ENCODE measurements around the gene CALCOCO1.

CALCOCO1 gene

DNA sequence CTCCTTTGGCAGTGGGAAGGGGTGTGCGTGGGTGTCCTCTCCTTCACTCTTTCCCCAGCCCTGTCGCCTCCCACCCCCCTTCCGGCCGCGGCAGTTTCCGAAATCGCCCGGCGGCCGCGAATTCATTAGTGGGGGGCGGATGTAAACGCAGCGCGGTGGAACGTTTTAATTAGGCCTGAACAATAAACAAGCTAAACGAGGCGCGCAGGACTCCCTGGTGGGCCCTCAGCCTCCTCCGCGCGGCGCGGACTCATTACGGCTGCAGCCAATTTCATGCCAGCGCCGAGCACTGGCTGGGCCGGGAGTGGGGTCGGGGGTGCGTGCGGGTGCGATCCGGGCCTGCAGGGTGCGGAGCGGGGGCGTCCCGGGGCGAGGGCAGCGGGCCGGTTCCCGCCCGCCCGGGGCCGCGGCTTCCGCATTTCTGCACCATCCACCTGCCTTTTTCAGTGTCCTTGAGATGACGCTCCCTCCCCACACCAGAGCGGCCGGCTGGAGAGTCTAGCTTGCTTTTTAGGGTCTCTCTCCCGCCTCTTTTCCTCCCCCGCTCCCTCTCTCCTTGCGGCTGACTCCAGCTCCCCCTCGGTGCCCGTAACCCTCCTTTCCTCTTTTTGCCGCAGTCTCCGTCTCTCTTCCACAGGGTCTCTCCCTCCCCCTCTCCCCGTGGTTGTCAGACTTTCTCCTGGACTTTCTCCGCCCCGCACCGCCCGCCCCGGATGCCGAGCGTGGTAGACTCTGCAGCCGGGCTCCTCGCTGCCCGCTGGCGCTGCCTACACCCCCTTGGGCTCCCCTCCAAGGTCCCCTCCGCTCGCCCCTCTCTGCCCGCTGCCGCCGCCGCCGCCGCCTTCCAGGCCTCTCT is 24.3 kb upstream of the CALCOCO1 start, which contains the start of gene CISTR:
Gene CISTR, minus strand, starts transcription at position 644 of the 856 bp plus-strand sequence.
- peak; percentile 40 for DNase-seq

DNA sequence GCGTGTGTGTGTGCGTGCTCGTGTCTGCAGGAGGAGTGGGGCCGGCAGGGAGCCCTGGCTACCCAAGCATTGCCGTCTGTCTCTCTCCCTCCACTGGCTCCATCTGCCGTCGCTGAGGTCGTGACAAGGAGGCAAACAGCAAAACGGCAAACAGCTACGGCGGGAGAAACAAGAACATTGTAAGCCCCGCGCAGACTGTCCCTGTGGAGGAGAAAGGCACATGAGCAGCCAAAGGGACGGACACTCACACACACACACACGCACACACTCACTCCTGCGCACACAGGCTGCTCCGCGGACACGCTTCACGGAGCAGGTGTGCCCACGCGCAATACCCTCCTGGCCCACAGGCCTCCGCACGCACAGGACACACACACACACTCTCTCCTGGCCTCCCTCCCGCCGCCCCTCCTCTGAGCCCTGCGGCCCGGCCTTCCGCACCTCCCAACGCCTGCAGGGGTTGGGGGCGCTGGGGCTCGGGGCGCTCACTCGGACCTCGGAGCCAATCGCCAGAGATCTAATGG is 23.6 kb upstream of the CALCOCO1 start:
- no peak for DNase-seq

DNA sequence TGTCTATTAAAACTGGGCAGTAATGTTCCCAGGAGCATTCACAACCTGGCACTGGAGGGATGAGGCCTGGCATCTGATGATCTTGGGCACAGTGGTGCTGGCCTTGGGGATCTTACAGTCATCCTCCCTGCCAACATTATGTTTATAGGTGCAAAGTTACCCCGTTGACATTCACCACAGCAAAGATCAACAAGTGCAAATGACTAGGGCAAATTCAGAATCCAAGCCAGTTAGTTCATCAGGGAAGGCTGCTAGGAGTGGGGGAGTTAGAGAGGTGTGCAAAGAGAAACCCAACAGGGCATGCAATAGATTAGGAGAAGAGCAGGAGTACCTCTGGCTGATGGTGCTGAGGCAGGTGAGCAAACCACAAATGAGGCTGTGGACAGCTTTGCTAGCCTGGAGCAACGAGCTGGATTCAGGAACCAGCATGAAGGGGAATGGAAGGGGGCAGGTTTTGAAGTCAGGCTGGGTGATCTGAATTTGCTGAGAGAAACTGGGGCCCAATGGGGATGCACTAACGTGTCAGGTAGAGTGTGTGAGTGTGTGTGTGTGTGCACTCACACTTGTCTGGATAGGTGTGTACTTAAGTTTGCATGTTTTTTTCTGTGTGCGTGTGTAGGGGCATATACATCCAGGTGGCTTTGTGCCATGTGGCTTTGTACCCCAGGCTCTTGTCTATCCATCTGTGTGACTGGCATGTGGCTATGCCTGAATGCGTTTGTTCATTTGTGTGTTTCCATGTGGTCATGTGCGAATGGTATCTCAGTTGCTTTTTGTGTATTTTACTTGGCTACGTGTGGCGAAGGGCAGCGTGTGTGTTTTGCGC is 22.9 kb upstream of the CALCOCO1 start:
- no peak for DNase-seq

DNA sequence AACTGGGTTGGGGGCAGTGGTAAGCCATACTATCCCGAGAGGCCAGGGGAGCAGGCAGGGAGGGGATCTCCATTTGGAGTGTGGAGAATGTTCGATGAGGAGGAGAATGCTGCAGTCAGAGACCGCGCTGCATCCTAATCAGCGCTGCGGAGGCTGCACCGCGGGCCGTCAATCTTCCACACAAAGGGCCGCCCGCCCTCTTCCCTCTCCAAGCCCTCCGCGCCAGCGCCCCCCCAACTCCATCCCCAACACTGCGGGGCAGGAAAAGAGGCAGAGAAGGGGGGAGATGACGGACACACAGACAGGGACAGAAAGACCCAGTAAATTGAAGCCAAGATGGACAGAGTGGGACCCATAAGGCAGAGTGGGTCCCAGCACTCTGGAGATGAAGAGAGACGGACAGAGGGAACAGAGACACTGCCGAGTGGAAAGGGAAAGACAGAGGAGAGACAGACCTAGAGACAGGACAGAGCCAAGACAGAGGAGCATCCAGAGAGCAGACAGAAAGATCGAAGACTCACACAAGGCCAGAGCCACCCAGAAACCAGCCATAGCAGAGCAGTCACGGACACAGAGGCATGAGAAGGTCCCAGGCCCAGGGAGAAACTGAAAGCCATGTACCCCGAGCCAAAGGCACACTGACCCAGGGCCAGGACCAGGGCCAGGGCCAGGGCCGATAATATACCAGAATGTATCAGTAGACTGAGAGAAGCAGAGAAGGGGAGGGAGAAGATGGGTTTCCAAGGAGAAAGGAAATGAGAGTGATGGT is 21.0 kb upstream of the CALCOCO1 start:
- no peak for DNase-seq

DNA sequence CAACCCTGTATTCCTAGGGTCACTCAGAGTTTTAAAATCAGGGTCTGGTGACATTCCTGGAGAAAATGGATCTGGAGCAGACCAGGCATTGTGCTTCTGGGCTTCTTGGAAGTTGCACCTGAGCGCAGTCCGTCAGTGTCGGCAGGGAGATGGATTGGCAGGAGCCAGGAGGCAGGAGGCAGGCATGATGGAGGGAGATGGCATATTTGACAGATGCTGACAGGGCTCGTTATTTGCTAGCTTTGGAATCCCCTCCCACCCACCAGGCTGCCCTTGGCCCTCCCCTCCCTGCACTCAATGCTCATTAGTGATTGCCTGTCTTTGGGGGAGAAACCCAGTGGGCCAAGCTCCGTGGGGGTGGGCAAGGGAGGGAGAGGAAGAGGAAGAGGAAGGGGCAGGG is 19.8 kb upstream of the CALCOCO1 start:
- DNase-seq: no peak

- peak; percentile 88 for DNase-seq
Observed at GRCh38 chr12:53746592-53747092, 19.4 kb upstream of the CALCOCO1 start.

- DNase-seq: no peak
Observed at GRCh38 chr12:53744751-53745150, 17.5 kb upstream of the CALCOCO1 start.

- no peak for DNase-seq
Observed at GRCh38 chr12:53744130-53744441, 16.8 kb upstream of the CALCOCO1 start.

DNA sequence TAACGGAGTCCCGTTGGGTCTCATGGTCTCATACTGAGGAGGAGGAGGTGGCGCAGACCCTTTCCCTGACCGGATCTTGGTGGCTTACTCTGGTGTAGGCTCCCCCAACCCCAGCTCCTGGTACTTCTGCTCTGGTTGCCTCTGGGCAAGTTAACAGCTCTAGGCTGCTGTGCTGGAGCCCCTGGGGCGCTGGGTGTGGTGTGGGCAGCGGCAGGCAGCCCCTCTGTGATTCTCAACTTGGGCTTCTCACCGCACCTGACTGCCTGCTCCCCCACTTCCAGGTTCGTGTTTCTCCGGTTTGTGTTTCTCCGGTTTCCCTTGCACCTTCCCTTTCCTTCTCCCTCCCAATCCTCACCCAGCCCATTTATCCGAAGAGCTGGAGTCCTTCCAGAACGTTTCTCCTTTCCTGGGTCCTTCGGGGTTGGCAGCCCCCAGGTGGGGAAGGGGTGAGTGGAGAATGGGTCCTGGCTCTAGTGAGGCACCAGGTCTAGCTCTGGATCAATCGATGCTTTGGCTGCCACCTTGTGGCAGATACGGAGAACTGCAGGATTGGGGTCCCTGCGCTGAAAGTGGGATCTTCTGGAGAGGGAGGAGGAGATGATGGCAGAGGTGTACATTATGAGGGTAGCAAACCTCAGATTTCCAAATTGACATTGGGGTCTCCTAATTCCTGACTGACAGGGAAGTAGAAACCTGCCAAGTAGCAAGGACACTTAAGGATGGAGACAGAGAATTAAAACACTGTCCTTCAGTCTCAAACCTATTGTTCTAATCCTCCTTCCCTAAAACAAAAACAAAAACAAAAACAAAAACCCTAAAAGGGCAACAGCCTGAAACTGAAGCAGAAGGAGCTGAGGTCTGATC is 16.2 kb upstream of the CALCOCO1 start:
- DNase-seq: peak; percentile 76

- DNase-seq: no peak
Observed at GRCh38 chr12:53740130-53740491, 12.9 kb upstream of the CALCOCO1 start.

DNA sequence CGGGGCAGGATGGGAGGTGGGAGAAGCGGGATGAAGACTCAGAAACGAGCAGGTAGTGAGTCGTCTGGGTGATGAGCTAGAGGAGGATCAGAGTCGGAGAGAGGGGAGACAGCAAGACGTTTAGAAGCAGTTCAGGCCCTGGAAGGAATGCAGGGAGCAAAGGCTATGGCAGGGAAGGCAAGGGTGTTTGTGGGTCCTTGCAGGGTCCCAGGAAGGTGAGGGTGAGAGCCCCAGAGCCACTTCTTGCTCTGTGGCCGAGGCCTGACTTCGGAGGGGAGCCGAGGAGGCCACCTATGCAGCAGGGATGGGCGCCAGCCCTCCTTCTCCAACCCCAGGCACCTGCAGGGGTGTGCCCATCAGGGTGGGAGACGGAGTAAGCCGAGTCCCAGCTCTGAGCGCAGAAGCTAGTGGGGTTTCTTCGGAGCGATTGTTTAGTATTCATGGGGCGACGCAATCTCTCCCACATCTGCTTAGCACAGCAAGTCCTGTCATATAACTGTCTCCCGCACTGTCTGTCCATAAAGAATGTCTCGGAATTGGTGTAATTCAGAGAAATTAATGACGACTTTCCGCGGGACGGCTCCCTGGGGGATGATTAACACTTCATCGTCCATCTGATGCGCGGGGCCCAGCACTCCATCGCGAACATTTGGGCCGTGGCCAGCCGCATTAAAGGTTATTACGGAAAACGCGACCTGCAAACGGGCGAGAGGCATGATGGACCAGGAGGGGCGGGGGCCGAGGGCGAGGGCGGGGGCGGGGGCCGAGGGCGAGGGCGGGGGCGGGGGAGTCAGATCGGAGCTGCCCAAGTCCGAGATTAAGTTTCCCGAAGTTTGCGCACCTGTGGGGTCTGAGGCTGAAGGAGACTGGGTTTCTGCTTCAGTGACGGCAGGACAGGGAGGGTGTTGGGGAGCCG is 12.2 kb upstream of the CALCOCO1 start:
- DNase-seq: no peak

GRCh38 chr12:53738406-53739213 is 11.4 kb upstream of the CALCOCO1 start:
- peak; percentile 44 for DNase-seq

DNA sequence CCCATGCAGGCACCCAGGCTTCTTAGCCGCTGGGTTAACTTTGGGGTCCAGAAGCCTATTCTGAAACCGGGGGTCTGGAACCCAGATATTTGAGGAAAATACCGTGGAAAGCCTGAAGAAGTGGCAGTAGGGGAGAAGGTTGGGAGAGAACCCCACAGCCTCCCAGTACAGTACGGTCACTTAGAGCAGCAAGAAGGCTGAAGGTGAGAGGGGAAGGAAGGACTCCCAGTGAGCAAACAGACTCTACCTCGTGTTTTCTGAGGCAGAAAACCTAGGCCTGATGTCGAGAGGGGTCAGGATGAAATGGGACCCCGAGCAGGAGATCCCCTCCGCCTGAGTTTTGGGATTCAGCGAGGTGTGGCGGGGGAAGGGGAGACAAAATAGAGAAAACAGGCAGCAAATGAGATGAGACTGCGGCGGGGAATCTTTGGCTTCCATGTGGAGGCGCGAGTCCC is 10.7 kb upstream of the CALCOCO1 start:
- no peak for DNase-seq

GRCh38 chr12:53737093-53737808 is 10.0 kb upstream of the CALCOCO1 start:
- DNase-seq: no peak

DNA sequence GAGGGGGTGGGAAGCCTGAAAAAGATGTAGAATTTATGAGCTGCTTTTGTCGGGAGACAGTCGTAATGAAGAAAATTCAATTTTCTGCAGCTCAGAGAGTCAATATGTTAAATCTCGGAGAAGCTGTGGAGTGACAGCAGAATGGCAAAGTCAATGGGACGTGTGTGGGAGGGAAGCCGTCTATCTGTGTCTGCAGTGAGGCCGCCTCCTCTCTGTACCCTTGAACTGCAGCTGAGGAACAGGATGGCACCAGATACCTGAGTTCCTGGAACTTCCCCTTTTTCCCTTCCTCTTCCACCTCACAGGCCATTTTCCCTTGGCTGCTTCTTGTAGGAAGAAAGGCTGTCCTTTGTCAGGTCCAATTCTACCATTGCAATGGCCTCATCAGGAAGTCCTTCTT is 9.3 kb upstream of the CALCOCO1 start:
- DNase-seq: no peak

GRCh38 chr12:53735556-53735955 is 8.3 kb upstream of the CALCOCO1 start:
- no peak for DNase-seq

DNA sequence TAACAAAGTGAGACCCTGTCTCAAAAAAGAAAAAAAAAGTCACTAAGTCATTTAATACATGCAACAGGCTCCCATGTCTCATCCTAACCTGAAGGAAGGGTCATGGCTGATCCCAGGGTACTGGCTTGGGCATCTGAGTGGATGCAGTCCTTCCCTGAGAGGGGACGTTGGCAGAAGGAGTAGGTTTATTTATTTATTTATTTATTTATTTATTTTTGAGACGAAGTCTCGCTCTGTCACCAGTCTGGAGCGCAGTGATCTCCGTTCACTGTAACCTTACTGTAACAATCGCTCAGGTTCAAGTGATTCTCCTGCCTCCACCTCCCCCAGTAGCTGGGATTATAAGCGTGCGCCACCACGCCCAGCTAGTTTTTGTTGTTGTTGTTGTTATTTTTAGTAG is 7.2 kb upstream of the CALCOCO1 start:
- DNase-seq: no peak

GRCh38 chr12:53733807-53734200 is 6.6 kb upstream of the CALCOCO1 start:
- DNase-seq: no peak

All from CD4-positive, alpha-beta T cell treated with Interleukin-21 for 1 hour (primary cell).